Peyer's patch (tissue), 4 donors: Measurements from ENCODE around the gene RD3L.

Source experiments
- CTCF ChIP-seq, 6 experiments: fragments of 450-650 bp in 4 of 6; fragments of 200-600 bp in 2 of 6; sonication (generic) in 1 of 6; IDR thresholded peaks; one replicate each; pipeline ENCODE4 v1.5.1; 2017 to 2019; ENCODE audit warnings: antibody characterized with exemption in 6 of 6, mild to moderate bottlenecking in 3 of 6, moderate library complexity in 1 of 6
- POLR2A ChIP-seq, 2 donors: fragments of 450-650 bp; IDR thresholded peaks; one replicate each; pipeline ENCODE4 v1.5.1; 2017; ENCODE audit warnings: antibody characterized with exemption in 2 of 2, mild to moderate bottlenecking in 2 of 2, moderate library complexity in 2 of 2

GRCh38 chr14:103892247-103892646 lies 50.1 kb downstream of the RD3L start:
- TF ChIP-seq CTCF (IDR thresholded peaks at IDR 0.05) = no peak
- TF ChIP-seq POLR2A (IDR thresholded peaks at IDR 0.05) = no peak
